GM08714 (cell line): Measurements from ENCODE around the gene AOPEP.

Experiments used
- H3K4me3 ChIP-seq: fragments of 200-500 bp; sonication (Bioruptor generic); 2 replicates; pipeline ENCODE4 v1.5.1; 2014; ENCODE audit warnings: mild to moderate bottlenecking, low read length, inconsistent platforms
- ZNF274 ChIP-seq: IDR thresholded peaks from 2 replicates; pipeline ENCODE4 v1.6.1; 2012; ENCODE audit warnings: mild to moderate bottlenecking, low read depth, low read length

Gene AOPEP

DNA sequence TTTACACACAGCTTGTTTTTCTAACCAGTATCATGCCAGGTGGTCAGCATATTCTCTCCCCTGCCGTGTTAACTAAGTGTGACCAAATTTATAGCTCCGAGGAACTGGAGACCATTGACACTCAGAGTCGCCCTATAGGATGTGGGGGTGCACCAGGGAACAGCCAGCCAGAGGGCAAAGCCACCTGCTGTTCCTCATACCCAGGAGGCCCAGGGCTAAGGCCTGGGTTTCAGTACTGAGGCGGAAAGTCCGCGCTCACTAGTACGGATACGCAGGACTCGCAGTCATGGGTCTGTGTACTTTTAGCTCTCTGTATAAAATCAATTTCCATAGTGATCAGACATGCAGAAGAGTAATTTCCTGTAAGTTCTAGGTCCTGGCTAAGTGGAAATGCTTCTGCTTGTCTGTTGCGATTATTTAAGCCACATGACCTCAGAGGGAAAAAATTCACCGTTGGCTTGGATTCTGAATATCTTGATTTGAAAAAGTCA lies 247.0 kb downstream of the AOPEP start:
- no peak overlapping the region for H3K4me3 ChIP-seq
- TF ChIP-seq ZNF274, result no peak

DNA sequence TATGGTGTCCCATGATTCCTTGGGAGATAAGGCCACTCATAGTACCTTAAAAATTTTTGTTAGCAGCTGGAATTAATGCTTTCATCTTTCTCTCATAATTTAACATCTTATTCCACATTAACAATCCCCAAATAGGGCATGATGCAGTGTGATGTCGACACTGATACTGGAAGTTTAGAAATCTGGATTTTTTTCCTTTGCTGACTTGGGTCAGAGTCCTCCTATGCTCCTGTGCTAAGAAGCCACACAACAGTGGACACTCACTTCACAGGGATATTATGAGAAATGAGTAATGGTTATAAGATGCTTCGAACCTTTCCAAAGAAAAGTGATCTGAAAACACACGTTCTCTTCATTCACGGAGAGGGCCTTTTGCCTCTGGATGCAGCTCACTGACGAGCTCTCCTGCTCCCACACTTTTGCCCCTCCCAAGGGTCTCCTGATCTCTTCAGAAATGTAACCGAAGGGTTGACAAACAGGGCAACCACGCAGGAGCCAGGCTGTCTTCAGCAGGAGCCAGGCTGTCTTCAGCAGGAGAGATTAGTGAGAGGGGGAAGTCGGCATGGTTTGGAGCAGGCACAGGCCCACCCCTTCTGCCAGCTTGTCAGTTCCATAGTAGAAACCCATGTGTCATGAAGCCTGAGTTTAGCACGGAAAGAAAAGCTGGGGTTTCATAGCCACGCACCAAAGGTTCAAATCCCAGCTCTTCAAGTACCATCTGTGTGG lies 247.8 kb downstream of the AOPEP start:
- H3K4me3 ChIP-seq, result no peak overlapping the region
- TF ChIP-seq ZNF274, result no peak

DNA sequence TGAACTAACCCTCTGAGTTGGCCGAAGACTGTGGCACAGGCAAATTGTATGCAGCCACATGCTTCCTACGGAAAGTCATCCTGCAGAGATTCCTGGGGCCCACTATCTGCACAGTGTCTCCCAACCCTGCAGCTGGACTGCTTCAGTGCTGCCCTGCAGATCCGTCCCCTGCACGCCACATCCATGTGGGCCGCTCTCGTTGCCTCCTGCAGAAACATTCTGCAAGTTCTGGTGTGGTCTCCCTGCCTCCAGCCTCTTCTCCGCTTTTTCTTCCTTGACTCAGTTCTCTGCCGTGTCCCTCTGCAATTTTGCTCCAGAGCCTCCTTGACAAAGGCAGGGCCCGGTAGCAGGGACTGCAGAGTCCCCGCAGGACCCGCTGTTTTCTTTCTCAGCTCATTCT lies 249.0 kb downstream of the AOPEP start:
- no peak for TF ChIP-seq ZNF274
- H3K4me3 ChIP-seq, result no peak overlapping the region

DNA sequence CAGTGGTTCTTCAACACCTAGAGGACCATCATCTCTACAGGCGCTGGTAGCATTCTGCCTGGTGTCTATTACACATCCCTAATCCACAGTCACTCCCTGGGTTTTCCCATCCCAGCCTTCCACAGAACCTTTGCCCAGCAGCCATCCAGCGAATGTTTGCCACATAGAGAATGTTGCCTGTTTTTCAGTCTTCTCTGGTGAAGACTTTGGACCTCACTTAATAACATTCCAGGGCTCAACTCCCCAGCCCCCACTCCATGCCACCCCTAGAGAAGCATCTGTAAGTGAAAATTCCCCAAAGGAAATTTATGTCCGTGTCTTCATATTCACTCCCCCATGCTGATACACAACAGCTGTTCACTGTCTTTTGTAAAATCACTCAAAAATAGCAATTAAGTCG lies 249.6 kb downstream of the AOPEP start:
- TF ChIP-seq ZNF274, result no peak
- no peak overlapping the region for H3K4me3 ChIP-seq

DNA sequence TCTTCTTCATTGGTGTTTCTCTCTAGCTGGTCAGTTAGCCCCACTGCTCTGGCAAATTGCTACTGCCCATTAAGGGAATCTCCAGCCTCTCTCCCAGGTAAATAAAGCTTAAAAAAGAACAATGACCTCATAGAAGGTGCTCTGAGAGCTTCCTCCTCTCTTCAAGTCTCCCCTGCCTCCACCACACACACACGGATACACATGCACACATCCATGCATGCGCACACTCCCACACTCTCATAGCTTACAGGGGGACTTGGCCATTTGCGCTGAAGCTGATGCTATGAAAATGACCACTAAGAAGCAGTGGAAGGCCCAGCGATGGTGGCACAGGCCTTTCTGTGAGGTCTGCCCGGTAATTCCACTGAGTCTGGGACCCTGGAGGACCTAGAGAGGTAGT lies 250.9 kb downstream of the AOPEP start:
- TF ChIP-seq ZNF274, result no peak
- no peak overlapping the region for H3K4me3 ChIP-seq

DNA sequence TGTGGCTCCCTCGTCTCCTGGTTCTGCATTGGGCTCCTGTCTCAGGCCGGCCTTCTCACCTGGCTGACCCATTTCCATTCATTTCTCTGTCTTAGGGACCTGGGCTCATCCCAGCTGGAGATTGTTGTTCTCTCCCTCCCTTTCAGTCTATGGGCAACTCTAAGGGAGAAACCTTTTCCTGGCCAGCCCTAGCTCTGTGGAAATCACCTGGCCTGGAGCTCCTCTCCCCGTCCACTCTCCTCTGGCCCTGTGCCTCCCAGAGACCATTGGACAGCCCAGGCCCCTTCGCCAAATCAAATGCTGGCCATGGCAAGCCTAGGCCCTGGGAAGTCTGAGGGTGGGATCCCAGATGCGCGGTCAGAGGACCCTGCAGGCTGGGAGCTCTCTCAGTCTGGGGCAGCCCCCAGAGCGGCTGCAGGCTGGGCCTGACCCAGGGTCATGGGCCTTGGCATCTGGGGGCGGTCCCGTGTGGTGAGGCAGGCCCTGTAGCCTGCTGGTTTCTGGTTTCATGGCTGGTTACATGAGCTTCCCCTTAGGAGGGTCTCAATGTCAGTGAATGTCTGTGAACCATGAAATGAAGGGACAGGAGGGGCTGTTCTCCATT lies 253.5 kb downstream of the AOPEP start:
- TF ChIP-seq ZNF274, result no peak
- H3K4me3 ChIP-seq, result no peak overlapping the region

DNA sequence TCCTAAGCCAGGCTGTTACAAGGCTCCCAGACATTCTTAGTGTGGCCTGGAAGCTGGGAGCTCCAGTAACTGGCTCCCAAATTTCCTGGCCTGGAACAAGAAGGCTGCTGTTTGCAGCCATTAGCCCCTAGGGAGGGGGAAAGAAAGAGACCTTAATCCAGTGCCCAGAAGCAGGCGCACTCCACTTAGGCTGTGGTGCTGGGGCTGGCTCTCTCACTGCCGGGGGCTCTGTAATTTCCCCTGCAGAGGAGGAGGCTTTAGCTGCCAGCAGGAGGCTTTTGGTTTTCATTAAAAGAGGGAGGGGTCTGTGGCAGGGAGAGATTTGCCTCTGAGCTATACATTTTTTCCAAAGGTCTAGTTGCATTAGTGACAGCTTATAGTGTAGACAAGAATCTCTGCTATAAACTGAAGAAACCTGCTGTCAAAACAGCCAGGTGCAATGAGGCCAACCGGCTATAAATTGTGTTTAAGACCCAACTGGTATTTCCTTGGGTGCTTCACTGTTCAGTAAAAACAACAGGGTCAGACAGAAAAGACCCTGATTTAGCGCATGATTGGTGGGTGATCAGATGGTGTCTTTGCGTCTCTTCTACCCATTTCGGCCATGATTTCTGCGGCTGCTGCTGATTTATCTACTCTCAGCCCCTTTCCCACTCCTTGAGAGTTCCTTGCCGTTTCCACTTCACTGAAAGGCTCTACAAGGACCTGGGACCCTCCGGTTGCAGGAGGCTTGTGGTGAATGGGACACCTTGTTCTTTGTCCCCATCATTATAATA lies 254.6 kb downstream of the AOPEP start:
- no peak for TF ChIP-seq ZNF274
- H3K4me3 ChIP-seq, result no peak overlapping the region

DNA sequence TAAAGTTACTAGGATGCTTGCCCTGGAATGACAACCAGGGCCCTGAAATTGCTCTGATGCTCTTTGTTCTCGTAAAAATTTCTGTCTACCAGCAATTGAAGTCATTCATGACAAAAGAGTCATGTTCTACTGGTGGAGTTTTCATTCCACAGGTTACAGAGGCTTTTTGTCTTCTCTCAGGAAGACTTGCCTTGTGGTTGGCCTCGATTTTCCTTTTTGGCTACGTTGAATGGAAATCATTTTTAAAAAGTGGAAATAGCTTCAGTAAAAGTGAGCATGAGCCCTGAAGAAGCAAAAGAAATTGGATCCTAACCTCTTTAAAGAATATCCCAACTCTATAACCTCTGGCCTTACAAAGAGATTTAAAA lies 255.2 kb downstream of the AOPEP start:
- no peak for TF ChIP-seq ZNF274
- H3K4me3 ChIP-seq, result no peak overlapping the region

DNA sequence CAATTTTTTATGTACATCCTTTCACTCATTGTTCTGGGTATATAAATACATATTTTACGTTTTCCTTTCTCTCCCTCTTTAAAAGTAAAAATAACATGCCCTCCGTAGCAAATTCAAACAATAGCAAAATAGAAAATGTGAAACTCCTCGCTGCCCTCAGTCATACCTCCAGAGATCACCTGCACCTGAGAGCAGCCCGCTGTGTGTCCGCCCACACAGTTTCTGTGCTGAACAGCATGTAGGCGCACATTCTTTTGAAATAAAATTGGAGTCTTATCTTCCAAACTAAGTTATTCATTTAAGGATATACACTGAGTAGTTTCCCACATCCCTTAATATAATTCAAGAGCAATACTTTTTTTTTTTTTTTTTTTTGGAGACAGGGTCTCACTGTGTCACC lies 255.7 kb downstream of the AOPEP start:
- no peak for TF ChIP-seq ZNF274
- no peak overlapping the region for H3K4me3 ChIP-seq

DNA sequence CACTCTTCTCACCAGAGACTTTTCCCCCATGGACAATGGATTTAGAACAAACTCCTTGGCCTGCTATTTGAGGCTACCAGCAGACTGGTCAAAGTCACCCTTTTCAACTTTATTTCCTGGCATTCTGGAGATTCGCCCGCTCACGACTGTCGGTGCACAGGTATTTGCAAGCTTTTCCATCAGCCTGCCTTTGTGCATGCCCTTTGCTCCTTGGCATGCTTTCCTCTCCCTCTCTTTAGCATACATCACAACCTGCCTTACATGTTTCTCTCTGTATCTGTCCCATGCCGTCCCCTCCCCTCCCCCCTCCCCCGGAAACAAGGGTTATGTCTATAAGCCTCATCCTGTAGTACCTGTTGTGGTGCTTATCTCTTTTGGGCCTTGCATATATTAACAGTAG lies 257.1 kb downstream of the AOPEP start:
- TF ChIP-seq ZNF274, result no peak

DNA sequence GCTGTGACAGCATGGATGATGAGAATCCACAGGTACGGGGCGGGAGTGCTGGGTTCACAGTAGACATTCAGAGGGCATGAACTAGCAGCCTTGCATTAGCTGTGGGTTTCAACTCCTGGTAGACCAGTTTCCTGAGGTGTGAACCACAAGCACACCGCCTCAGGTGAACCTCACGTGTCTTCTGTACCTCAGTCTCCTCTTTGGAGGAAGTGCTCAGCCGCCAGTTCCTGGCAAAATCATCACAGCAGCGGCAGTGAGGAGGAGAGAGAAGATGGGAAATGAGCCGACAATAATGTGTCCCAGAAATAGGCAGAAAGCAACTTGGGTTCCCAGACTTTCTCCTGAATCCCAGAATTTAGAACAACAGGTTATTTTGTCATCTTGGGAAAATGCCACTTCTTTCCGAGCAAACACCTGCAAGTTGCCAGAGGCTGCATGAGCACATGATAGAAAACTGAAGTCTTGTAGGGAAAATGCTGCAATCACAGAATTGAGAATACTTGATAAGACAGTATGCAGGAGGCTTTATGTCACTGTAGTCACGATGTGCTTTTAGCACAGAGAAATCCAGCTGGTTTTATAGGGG lies 258.5 kb downstream of the AOPEP start:
- TF ChIP-seq ZNF274, result no peak
- H3K4me3 ChIP-seq, result no peak overlapping the region

More for the DNA sequence above, 257.1 kb downstream of the AOPEP start:
- H3K4me3 ChIP-seq, result no peak overlapping the region

DNA sequence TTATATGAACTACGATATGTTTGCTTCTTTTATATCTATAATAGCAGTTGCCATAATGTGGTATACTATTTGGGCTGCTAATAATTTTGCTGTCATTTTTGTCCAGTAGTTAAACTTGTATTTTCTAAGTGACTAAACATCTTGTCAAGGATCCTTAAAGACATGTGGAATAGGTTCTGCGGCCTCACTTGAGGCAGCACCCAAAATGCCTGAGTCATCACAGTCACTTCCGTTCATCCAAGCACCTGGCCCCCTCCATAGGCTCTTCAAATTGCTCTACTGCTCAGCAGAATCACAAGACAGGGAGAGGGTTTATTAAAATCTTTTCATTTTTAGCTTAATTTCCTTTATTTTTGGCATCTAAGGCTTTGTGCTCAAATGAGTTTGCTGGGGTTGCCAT lies 259.1 kb downstream of the AOPEP start:
- no peak overlapping the region for H3K4me3 ChIP-seq
- TF ChIP-seq ZNF274, result no peak

DNA sequence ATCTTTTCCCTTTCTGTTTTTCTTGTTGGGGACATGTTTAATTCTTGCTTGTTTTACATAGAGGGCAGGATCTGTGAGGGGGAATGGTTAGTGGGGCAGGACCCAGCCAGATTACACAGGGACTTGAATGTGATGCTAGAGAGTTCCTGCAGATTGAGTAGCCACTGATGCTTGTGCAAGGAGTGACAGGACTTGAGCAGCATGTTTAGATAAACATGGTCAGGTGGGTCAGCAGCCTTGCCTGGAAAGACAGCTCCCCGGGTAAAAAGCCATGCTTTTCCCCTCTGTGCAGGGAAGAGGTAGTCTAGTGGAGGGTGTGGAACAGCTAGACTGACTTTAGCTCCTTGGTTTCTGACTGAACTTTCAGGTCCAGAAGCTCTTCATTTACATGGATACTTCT lies 261.2 kb downstream of the AOPEP start:
- TF ChIP-seq ZNF274, result no peak
- H3K4me3 ChIP-seq, result no peak overlapping the region

DNA sequence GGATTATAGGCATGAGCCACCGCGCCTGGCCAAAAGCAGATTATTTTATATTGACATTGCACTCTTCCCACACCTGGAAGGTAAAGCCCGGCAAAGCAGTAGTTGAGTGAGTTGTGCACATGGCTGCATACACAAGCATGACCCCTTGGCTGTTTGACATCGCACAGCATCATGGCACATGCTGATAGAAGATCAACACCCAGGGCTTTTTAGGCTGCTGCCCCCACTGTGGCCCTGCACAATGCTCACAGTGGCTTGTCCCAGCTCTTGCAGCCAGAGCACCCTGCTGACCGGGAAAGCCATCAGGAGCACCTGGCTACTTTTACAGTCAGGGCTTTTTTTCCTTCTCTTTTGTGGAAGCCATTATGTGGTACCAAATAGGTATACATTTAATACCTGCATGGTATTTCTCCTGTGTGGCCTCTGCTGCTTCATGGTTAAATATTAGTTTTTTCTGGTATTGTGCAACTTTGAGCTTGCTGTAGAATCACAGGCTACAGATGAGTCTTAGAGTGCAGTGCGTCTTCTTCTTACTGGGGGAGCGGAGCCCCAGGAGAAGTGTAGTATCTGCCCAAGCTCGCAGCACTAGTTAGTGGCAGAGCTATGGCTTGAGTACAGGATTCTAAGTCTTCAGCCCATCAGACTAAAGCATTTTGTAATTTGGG lies 264.5 kb downstream of the AOPEP start:
- no peak for TF ChIP-seq ZNF274
- H3K4me3 ChIP-seq, result no peak overlapping the region
